IPS DF 4.7 (cell line): ENCODE results near the gene KLF1.
"Not testable (repeated sequence)": the region's sequence is repeated elsewhere in the genome, so short reads cannot be mapped to it uniquely, and the experiment has no call there.

Experiments used
- DNase-seq: peaks from one replicate; pipeline ENCODE4 v3.0.0-alpha.2; 2013; ENCODE audit warnings: low spot score; ENCODE audit errors: extremely low read depth

Gene KLF1

DNA sequence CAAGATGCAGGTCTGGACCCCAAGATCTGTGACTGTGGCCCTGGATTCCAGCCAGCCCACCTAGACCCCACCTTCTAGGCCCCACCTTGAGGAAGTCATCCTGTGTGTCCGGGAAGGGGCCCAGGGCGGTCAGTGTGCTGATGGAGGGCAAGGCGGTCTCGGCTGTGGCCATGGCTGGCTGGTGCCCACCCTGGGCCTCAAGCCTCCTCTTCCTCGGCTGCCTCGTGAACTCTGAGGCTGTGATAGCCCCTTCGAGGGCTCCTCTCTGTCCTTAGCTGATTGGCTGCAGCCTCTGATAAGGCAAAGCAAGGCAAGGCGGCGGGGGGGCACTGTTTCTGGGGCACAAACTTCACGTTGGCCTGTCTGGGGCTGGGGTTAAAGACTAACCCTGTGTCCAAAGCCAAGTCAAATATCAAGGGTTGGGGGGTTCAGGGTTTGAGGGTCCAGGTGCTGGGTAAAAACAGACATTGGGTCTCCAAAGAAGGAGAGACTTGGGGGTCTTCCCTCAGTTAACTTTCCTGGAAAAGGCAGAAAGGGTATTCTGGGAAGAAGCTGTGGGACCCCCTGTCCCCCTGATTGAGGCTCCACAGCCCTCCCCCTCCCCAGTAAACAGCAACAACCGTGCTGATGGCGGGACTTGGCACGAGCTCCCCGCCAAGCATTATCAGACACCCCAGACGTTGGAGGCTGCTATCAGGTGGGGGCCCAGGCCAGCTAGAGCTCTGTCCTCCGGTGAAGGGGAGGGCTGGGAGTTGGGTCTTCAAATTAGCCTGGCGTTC lies at the start of gene KLF1:
Gene KLF1, minus strand, starts transcription at position 233 of the 779 bp plus-strand sequence. Its CDS starts 61 bp downstream, at position 172.
- no peak for DNase-seq

DNA sequence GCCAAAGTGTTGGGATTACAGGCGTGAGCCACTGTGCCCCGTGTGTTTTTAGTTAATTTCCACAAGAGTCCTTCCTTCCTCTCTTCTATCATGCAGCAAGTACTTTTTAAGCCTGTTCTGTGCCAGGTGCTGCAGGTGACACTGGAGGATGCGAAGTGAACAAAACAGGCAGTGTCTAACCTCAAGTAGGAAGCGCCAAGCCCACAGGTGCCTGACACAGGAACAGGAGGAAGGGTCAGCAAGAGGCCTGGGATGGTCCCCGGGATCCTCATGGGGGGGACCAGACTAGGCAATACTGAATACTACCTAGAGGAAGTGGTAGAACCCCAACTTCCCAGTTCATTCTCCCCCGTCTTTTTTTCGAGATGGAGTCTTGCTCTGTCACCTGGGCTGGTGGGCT lies 49.6 kb upstream of the KLF1 start:
- DNase-seq: no peak

DNA sequence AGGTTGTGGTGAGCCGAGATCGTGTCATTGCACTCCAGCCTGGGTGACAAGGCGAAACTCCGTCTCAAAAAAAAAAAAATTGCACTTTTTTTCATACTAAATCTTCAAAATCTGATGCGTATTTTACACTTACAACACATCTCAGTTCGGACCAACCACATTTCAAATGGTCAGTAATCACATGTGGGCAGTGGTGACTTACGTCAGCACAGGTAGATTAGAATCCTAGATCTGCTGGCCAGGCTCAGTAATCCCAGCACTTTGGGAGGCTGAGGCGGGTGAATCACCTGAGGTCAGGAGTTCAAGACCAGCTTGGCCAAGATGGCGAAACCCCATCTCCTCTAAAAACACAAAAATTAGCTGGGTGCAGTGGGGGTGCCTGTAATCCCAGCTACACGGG lies 48.1 kb upstream of the KLF1 start:
- DNase-seq: no peak

DNA sequence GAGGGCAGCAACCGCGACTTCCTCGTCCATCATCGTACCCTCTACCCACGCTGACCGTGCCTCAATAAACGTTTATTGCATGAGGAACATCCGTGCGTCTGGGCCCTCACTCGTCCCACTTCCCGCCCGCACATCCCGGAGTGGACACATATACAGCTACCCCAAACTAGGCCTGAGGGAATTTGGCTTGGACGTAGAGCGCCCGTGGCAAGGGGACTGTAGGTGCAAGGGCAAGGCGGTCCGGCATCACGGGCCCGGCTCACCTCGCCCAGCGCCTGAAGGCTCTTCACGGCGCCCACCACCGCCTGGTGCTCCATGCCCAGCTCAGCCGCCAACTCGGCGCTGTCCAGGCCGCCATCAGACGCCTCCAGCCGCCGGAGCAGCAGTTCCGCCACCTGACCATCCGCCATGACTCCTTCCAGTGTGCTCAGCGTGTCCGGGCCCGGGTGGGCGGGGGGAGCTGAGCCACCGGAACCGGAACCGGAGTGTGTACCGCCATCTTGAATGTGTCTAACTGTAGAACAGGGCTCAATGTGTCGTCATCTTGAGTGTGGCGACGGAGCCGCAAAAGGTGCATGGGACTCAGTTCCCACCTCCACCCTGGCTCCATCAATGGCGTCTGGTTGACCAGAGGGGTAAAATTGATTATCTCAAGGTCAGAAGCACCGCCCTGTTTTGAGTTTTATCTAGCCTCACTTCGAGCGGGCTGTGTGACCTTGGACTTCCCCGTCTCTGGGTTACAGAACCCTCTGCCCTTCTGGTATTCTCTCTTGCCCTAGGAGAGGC lies 46.5 kb upstream of the KLF1 start, which contains the start of gene FARSA:
Gene FARSA, minus strand, starts transcription at position 425 of the 786 bp plus-strand sequence. Its CDS starts 15 bp downstream, at position 410.
- no peak for DNase-seq

DNA sequence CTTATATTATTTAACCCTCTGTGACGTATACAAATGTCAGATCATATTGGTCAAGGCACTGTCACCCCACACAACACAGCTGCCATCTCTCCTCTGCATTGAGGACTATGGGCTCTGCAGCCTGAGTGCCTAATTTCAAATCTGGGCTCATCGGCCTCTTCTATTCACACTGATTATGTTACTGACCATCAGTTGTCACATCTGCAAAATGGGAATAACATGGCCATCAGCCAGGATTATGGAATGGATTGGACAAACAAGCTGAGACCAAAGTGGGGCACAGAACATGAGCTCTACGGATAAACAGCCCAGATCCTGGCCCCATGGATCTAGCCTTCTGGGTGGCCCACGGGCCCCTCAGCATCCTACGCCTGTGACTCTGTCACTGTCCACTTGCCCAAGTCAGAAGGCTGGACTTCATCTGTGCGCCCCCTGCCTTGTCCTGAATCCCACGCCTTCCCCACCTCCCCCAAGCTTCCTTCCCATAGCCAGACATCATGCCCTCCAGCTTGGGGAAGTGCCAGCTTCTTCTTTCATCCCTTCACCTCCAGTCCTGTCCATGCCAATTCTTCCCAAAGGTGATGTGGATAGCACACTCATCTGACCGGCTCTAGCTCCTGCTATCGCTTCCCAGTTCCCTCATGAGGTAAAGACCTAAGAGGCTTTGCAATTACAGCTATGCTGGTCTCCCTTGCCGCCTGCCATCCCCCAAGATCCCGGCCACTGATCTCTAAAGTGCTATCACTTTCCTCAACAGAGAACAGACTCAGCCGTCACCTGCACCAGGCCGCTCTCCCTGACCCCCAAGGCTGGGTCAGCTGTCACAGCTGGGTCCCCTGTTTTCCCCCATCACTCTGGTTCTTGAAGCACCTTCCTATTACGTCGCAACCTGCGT lies 45.6 kb upstream of the KLF1 start:
- no peak for DNase-seq

DNA sequence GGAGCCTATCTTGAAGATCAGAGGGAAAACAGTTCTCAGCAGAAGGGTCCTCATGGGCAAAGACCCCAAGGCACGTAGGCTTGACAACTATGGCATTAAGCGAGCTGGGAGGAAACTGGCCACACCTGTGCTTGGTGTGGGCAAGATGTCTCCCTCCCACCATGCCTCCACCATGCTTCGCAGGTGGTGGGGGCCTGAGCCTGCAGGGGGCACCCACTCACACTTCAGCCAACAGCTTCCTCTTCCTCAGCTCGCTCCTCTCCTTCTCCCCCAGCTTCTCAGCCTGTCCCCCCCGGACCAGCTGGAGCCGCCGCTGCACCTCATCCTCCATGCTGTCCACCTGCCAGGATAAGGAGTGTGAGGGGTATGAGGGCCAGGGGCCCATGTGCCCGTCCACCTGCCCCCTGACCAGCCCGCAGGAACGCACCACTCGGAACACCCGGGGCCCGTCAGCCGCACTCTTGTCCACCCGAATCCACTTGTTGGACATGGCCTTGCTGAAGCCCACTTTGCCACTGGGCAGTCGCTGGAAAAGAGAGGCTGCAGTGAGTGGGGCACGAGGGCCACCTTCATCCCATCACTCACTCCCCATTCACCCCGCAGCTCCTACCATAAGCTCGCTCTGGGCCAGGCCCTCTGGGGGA lies 43.1 kb upstream of the KLF1 start:
- DNase-seq: no peak

DNA sequence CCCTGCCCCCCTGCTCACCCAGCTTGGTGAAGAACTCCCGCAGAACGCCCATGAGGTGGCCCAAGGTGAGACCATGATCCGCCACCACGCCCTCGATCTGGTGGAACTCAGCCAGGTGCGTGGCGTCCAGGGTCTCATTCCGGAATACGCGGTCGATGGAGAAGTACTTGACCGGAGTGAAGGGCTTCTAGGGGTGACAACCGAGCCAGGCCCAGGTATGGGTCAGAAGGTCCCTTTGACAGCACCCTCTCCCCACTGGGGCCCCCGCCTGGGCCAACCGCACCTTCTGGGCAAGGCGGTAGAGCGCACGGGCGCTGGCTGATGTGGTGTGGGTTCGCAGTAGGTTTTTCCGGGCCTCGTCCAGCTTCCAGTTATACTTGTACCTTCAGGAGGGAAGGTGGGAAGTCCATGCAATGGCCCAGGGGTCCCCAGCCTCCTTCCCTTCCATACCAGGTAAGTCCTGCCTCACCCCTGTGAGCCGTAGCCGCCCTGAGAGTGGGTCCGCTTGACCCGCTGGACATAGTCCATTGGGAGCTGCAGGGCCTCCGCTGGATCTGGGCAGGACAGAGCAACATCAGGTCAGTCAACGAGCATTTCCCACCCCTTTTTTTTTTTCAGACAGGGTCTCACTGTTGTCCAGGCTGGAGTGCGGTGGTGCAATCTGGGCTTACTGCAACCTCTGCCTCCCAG lies 37.8 kb upstream of the KLF1 start:
- no peak for DNase-seq

GRCh38 chr19:12922959-12923358 lies 36.0 kb upstream of the KLF1 start:
- no peak for DNase-seq

DNA sequence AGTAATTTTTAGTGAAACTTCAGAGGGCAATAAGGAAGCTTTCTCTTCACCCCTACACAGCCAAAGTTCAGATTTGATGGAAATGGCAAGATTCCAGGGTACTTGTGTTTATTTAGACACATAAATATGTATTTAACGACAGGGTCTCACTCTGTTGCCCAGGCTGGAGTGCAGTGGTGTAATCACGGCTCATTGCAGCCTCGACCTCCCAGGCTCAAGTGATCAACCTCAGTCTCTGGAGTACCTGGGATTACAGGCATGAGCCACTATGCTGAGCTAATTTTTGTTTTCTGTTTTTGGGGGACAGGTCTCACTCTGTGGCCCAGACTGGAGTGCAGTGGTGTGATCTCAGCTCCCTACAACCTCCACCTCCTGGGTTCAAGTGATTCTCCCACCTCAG lies 34.0 kb upstream of the KLF1 start:
- no peak for DNase-seq

DNA sequence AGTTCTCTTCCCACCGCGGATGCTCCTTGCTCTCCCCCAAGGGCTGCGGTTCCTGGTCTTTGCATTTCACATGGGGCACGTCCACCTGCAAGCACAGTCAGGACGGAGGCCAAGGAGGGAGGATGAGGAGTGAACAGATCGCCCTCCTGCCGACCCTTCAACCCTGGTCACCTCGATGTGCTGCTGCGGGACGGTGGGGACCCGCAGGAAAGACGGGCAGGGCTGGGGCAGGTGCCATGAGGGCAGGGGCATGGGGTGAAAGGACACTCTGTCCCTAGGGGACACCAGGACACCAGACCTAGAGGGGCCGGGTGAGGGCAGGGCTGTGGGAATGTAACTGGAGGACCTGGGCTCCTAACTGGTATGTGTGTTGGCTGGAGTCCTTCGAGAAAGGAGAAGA lies 31.3 kb upstream of the KLF1 start:
- no peak for DNase-seq

- DNase-seq: not testable (repeated sequence)
Observed at GRCh38 chr19:12915860-12916259, 28.9 kb upstream of the KLF1 start.

DNA sequence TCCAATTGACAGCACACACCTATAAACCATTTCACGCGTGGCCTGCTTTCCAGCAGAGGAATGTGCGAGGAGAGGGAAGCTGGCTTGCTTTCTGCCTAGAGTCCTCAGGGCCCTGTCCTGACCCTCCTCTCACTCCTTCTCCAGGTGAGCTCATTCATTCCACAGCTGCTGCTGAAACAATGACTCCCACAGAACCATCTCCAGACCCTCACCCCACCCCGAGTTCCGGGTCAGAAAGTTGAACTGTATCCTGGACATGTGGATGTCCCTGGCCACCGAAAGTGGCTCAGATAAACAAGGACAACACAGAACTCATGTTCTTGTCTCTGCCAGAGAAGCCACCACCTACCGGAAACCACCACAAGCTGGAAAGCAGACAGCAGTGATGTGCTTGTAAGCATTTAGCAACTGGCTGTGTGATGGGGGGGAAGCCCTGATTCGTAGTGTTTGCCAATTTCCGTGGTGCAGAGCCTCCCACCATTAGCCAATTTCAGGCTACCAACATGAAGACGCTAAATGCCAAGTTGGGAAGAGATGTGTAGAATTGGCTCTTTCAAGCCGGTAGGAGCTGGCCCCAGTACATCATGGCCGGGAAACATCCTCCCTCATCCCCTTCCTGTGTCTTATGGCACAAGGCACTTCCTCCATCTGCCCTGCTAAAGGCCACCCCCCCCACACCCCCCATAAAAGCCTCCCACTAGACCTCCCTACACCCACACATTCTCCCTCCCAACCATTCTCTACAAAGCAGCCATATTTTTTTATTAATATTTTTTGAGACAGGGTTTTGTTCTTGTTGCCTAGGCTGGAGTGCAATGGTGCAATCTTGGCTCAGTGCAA lies 27.1 kb upstream of the KLF1 start:
- DNase-seq: no peak

GRCh38 chr19:12913011-12913561 lies 26.1 kb upstream of the KLF1 start:
- DNase-seq: no peak

GRCh38 chr19:12912571-12912970 lies 25.6 kb upstream of the KLF1 start:
- DNase-seq: no peak

- no peak for DNase-seq
Observed at GRCh38 chr19:12907166-12907565, 20.2 kb upstream of the KLF1 start.

DNA sequence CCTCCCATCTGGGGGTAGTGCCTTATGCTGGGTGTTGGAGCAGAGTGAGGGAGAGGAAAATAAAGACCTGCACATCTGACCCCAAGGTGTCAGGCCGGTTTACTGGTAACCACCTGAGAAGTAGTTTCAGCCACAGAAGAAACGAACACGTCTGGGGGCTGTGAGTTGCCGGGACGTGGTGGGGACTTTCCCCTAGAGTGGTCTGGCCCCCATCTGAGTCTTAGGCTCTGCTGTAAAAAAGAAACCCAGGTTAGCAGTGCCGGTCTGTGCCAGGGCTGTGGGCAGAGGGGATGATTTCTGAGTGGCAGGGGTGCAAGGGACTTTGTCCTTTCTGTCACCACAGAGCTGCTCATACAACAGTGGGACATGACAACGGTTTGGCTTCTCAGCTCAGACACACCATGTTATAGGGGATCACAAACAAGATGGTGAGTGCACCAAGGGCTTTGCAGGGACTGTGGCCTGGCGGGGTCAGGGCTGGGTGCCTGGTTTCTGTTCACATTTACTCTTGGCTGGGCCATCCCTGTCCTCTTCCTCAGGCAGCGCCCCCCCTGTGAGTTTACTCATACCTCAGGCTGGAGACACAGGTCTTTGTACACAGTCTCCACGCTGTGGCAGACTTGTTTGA lies 13.0 kb upstream of the KLF1 start:
- no peak for DNase-seq

DNA sequence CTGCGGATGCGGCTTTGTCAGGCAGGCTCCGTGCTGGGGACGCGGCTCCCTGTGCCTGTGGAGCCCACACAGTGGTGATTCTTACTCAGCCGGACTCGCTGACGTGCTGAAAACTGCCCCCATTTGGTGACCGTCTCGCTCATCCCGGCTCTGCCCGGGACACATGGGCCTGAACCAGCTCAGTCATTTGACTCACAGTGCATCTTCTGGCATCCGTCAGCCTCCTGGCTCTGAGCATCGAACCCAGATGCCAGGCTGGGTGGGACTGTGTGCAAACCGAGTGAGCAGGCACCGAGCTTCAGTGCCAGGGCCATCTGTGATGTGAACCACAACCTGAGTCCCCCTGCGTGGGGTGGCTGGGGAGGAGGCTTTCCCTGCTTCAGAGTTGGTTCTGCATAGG lies 9.5 kb upstream of the KLF1 start:
- DNase-seq: no peak

DNA sequence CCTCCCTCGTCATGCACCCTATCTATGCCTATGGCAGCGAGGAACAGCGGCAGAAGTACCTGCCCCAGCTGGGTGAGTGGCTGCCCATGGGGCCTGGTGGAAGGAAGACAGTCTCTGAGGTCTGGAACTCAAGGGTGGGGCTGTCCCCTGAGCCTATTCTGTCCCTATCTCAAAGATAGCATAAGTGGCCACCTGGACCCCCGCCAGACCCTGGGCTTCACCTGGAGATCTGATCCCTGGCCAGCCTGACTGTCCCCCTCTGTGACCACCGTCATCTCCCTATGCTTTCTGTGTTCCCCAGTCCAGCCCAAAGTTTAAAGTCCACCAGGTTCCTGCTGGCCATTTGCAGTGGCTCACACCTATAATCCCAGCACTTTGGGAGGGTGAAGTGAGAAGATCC lies 6.6 kb upstream of the KLF1 start:
- no peak for DNase-seq

DNA sequence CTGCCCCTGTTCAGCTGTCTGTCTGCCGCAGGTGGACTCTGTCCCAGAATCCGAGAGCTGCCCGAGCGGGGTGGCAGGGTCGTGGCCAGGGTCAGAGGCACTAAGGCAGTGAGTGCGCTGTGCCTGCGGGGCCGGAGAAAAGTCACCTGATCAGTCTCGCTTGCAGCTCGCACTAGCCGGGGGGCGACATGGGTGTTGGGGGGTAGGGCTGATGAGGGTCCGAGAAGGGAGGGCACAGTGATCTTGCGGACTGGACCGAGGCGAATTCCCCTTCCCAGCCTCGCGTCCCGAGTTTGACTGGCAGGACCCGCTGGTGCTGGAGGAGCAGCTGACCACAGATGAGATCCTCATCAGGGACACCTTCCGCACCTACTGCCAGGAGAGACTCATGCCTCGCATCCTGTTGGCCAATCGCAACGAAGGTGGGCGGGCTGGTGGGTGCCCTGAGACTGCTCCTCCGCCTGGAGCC lies 4.6 kb upstream of the KLF1 start:
- no peak for DNase-seq
